ENCODE data around the gene THAP7. TPM values are rescaled to one million over a fixed set of nuclear protein-coding genes. Genes with fewer than 3 reads are reported as not detected.
"Not testable (repeated sequence)": the region's sequence is repeated elsewhere in the genome, so short reads cannot be mapped to it uniquely, and the experiment has no call there.

The THAP7 gene
- total RNA-seq, 1 experiment from 2014 or later: 33.7 TPM

DNA sequence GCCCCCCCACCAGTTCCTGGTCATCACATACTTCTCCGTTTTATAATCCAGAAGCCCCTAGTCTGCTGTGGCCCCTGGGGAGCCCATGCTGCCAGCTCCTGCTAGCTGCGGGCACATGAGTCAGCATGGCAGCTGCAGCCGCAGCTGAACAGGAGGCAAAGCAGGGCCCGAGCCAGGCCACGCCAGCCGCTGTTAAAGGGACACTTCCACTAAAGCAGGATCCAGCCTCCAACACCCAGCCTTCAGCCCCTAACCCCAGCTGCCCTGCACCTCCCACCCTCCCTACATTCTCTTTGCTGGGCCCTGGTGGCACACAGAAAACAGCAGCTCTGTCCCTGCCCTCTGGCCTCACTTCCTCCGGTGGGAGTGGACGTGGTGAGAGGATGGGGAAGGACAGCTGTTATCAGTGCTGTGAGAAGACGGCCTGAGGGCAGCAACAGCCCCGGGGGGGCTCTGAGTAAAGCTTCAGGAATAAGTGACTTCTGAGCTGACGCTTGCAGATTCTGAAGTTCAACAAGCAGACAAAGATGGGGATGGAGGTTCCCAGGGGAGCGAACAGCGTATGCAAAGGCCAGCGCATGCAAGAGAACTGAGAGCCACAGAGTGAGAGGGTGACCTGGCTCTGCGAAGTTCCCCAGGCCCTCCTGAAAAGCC is 43.1 kb upstream of the THAP7 start:
- Histone ChIP-seq H3K4me2 (ENCODE audit: low read depth, low read length, poor library complexity, severe bottlenecking) (peak overlapping the region; percentile 75), H3K4me1 (ENCODE audit: low read length) (peaks cover 27% of the 10 kb centered on the region), H3K27ac (ENCODE audit: low read length) (peak overlapping the region; percentile 78), H3K9ac (ENCODE audit: low read length) (peak overlapping the region; percentile 60), H3K27me3 (ENCODE audit: low read length) (no peaks in the 10 kb centered on the region), H3K4me3 (ENCODE audit: low read length) (peak overlapping the region; percentile 62), H4K20me1 (ENCODE audit: insufficient read depth, low read depth, low read length) (no peaks in the 10 kb centered on the region), H3K9me3 (ENCODE audit: low read length) (no peaks in the 10 kb centered on the region), H2AFZ (ENCODE audit: low read length) (peak overlapping the region; percentile 39; the same call in 1 of the 2 replicates), H3K9me2 (replicated peaks; ENCODE audit: insufficient read depth, low read length) (no peaks in the 10 kb centered on the region), H3K79me2 (ENCODE audit: low read length) (no peaks in the 10 kb centered on the region), H3K36me3 (ENCODE audit: insufficient read depth, low read length) (no peaks in the 10 kb centered on the region)
- DNase-seq: peak; percentile 88

DNA sequence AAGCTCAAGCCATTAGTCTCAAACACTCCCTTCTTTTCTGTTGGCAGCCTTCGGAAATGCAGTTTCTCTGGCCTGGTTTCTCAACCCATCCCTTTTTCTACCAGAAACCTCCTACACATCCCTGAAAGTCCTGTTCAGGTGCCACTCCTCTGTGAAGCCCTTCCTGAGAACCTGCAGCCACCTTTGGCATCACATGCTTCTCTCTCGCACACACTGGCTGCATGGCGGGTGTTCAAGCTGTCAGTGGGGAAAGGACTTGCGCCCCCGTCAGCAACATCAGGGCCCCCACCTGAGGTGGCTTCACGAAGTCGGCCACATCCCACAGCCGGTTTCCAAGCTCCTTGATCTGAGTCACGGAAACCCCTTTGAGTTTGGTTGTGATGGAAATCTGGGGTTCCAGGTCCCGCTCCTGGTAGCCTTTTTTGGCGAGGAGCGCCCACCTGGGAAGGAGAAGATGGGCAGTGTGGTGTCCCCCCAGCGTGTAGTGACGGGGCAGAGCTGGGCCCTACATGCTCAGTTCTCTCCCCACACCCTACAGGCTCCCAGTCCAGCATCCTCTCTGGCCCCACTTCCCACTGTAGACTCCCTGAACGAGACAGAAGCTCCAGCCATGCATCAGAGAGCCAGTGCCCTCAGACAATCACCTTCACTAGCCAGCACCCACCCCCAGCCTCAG is 42.1 kb upstream of the THAP7 start:
- Histone ChIP-seq H4K20me1 (ENCODE audit: insufficient read depth, low read depth, low read length) (no peaks in the 10 kb centered on the region), H3K79me2 (ENCODE audit: low read length) (no peaks in the 10 kb centered on the region), H3K9me3 (ENCODE audit: low read length) (no peaks in the 10 kb centered on the region), H3K27me3 (ENCODE audit: low read length) (no peaks in the 10 kb centered on the region), H3K27ac (ENCODE audit: low read length) (0 out of 2 replicates have a peak overlapping the region, but pooled peaks have one; percentile 78), H3K4me2 (ENCODE audit: low read depth, low read length, poor library complexity, severe bottlenecking) (peak overlapping the region; percentile 75), H3K4me3 (ENCODE audit: low read length) (peak overlapping the region; percentile 62; the same call in 1 of the 2 replicates), H3K9me2 (replicated peaks; ENCODE audit: insufficient read depth, low read length) (no peaks in the 10 kb centered on the region), H3K4me1 (ENCODE audit: low read length) (peaks cover 27% of the 10 kb centered on the region), H3K9ac (ENCODE audit: low read length) (peak overlapping the region; percentile 60), H2AFZ (ENCODE audit: low read length) (no peak overlapping the region), H3K36me3 (ENCODE audit: insufficient read depth, low read length) (no peaks in the 10 kb centered on the region)
- no peak for DNase-seq

DNA sequence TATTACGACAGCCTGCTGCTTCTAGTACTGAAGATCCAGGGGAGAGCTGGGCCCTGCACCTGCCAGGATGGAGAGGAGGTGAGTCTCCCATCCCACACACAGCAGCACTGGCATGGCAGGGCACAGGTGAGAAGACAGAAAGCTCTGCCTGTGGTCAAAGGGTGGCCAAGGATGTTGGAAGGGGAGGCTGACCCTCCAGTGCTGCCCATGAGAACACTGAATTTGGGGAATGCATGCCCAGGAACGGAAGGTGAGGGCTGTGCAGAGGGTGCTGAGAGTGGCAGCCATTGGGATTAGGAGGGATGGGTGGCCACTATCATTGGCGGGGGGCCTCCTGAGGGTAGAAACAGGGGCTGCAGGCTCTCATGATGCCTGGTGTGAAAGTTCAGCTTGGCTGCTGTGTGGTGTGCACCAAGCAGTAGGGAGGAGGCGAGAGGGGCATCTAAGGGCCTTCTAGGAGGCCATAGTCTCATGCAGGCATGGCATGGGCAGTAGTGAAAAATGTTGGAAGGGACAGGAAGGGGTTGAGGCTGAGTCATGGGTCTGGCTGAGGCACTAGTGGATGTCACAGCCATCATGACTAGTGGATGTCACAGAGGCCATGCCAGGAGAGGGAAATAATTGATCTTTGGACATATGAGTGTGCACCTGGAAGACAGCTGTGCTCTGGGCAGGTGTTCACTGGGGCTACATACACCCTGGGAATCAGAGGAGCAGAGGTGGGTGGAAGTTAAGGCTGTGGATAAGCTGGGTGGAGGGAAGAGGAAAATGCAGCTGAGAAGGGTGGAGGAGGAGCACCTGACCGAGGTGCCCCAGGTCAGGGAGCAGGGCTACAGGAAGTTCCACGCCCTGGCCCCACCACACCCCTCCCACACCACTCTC is 41.3 kb upstream of the THAP7 start:
- no peak overlapping the region for H3K27ac ChIP-seq (ENCODE audit: low read length)
- no peaks in the 10 kb centered on the region for H3K79me2 ChIP-seq (ENCODE audit: low read length)
- H2AFZ ChIP-seq (ENCODE audit: low read length): no peak overlapping the region
- H3K9ac ChIP-seq (ENCODE audit: low read length): no peak overlapping the region
- no peaks in the 10 kb centered on the region for H3K9me2 ChIP-seq (replicated peaks; ENCODE audit: insufficient read depth, low read length)
- H3K4me3 ChIP-seq (ENCODE audit: low read length): no peak overlapping the region
- H3K36me3 ChIP-seq (ENCODE audit: insufficient read depth, low read length): no peaks in the 10 kb centered on the region
- no peaks in the 10 kb centered on the region for H3K27me3 ChIP-seq (ENCODE audit: low read length)
- no peak for DNase-seq
- H3K9me3 ChIP-seq (ENCODE audit: low read length): no peaks in the 10 kb centered on the region
- H3K4me2 ChIP-seq (ENCODE audit: low read depth, low read length, poor library complexity, severe bottlenecking): no peak overlapping the region
- no peaks in the 10 kb centered on the region for H4K20me1 ChIP-seq (ENCODE audit: insufficient read depth, low read depth, low read length)
- H3K4me1 ChIP-seq (ENCODE audit: low read length): peaks cover 27% of the 10 kb centered on the region

DNA sequence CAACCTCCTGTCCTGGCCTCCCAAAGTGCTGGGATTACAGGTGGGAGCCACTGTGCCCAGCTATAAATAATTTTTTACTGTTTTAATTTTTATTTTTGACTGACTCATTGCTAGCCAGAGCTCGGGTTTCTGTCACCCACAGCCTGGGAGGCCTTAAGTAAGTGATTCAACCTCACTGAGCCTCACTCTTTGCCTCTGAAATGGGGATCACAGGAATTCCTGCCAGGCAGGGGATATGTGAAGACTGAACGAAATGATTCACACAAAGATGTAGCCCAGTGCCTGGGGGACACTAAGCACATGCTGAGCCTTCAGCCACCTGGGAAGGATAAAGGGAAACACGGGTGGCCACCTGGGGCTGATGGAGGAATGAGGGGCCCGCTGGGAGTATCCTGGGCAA is 40.0 kb upstream of the THAP7 start:
- H3K4me1 ChIP-seq (ENCODE audit: low read length): peaks cover 27% of the 10 kb centered on the region
- no peaks in the 10 kb centered on the region for H3K27me3 ChIP-seq (ENCODE audit: low read length)
- H3K79me2 ChIP-seq (ENCODE audit: low read length): no peaks in the 10 kb centered on the region
- no peaks in the 10 kb centered on the region for H3K9me3 ChIP-seq (ENCODE audit: low read length)
- no peak overlapping the region for H3K27ac ChIP-seq (ENCODE audit: low read length)
- H3K4me3 ChIP-seq (ENCODE audit: low read length): no peak overlapping the region
- no peak for DNase-seq
- H3K36me3 ChIP-seq (ENCODE audit: insufficient read depth, low read length): no peaks in the 10 kb centered on the region
- no peaks in the 10 kb centered on the region for H4K20me1 ChIP-seq (ENCODE audit: insufficient read depth, low read depth, low read length)
- H2AFZ ChIP-seq (ENCODE audit: low read length): no peak overlapping the region
- no peak overlapping the region for H3K4me2 ChIP-seq (ENCODE audit: low read depth, low read length, poor library complexity, severe bottlenecking)
- no peak overlapping the region for H3K9ac ChIP-seq (ENCODE audit: low read length)
- H3K9me2 ChIP-seq (replicated peaks; ENCODE audit: insufficient read depth, low read length): no peaks in the 10 kb centered on the region

DNA sequence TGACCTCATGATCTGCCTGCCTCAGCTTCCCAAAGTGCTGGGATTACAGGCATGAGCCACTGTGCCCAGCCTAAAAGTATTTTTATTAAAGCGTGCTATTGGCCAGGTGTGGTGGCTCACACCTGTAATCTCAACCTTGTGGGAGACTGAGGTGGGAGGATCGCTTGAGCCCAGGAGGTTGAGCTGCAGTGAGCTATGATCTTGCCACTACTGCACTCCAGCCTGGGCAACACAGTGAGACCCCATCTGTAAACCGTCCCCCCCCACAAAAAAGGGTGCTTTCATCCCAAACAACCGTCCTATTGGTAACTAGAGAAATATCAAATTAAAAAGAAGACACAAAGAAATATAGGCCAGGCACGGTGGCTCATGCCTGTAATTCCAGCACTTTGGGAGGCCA is 37.2 kb upstream of the THAP7 start:
- not testable (repeated sequence) for DNase-seq

DNA sequence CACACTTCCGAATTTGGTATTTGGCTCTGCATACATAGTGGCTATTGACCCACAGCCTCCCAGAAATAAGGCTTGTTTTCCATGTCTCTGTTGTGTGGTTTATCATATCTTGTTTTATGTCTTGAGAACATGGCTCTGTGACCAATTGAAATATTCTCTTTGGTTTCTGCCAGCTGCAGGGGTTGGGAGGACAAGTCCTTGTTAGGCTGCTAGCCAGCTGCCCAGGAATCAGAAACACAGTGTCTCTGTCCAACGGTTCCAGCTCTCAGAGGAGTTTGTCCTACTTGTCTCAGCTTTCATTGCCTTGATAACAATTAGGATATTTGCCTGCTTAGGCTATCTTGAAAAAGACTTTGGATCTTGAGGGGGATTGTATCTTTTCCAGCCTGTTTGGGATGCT is 36.5 kb upstream of the THAP7 start:
- H2AFZ ChIP-seq (ENCODE audit: low read length): no peak overlapping the region
- H3K27me3 ChIP-seq (ENCODE audit: low read length): no peaks in the 10 kb centered on the region
- H3K4me3 ChIP-seq (ENCODE audit: low read length): no peak overlapping the region
- H3K9me3 ChIP-seq (ENCODE audit: low read length): no peaks in the 10 kb centered on the region
- DNase-seq: no peak
- H3K27ac ChIP-seq (ENCODE audit: low read length): no peak overlapping the region
- H3K79me2 ChIP-seq (ENCODE audit: low read length): no peaks in the 10 kb centered on the region
- H3K9ac ChIP-seq (ENCODE audit: low read length): no peak overlapping the region
- no peak overlapping the region for H3K4me2 ChIP-seq (ENCODE audit: low read depth, low read length, poor library complexity, severe bottlenecking)
- 0 out of 2 replicates have a peak, but pooled peaks cover under 1% of the 10 kb centered on the region for H3K4me1 ChIP-seq (ENCODE audit: low read length)
- no peaks in the 10 kb centered on the region for H4K20me1 ChIP-seq (ENCODE audit: insufficient read depth, low read depth, low read length)
- H3K36me3 ChIP-seq (ENCODE audit: insufficient read depth, low read length): no peaks in the 10 kb centered on the region
- no peaks in the 10 kb centered on the region for H3K9me2 ChIP-seq (replicated peaks; ENCODE audit: insufficient read depth, low read length)

More for the DNA sequence above, 37.2 kb upstream of the THAP7 start:
- H3K4me2 ChIP-seq (ENCODE audit: low read depth, low read length, poor library complexity, severe bottlenecking); H3K4me1 ChIP-seq (ENCODE audit: low read length); H3K27ac ChIP-seq (ENCODE audit: low read length); H3K4me3 ChIP-seq (ENCODE audit: low read length); H3K27me3 ChIP-seq (ENCODE audit: low read length); H3K9me2 ChIP-seq (replicated peaks; ENCODE audit: insufficient read depth, low read length); H2AFZ ChIP-seq (ENCODE audit: low read length); H3K36me3 ChIP-seq (ENCODE audit: insufficient read depth, low read length); H3K9ac ChIP-seq (ENCODE audit: low read length); H4K20me1 ChIP-seq (ENCODE audit: insufficient read depth, low read depth, low read length); H3K9me3 ChIP-seq (ENCODE audit: low read length); H3K79me2 ChIP-seq (ENCODE audit: low read length): not testable (repeated sequence)

DNA sequence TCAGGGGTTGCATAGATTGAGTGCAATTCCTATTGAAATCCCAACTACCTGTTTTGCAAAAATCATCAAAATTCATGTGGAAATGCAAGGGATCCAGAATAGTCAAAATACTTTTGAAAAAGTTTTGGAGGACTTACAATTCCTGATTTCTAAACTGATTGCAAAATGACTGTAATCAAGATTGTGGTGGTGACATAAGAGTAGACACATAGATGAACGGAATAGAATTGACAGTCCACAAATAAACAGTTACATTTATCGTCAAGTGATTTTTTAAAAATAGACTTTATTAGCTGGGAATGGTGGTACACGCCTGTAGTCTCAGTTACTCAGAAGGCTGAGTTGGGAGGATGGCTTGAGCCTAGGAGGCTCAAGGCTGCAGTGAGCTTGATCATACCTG is 33.1 kb upstream of the THAP7 start:
- no peak overlapping the region for H3K4me2 ChIP-seq (ENCODE audit: low read depth, low read length, poor library complexity, severe bottlenecking)
- H3K4me1 ChIP-seq (ENCODE audit: low read length): no peaks in the 10 kb centered on the region
- H3K9me3 ChIP-seq (ENCODE audit: low read length): no peaks in the 10 kb centered on the region
- no peaks in the 10 kb centered on the region for H3K79me2 ChIP-seq (ENCODE audit: low read length)
- no peak overlapping the region for H3K4me3 ChIP-seq (ENCODE audit: low read length)
- H3K9ac ChIP-seq (ENCODE audit: low read length): no peak overlapping the region
- no peaks in the 10 kb centered on the region for H4K20me1 ChIP-seq (ENCODE audit: insufficient read depth, low read depth, low read length)
- no peak overlapping the region for H2AFZ ChIP-seq (ENCODE audit: low read length)
- no peaks in the 10 kb centered on the region for H3K27me3 ChIP-seq (ENCODE audit: low read length)
- no peak overlapping the region for H3K27ac ChIP-seq (ENCODE audit: low read length)
- no peaks in the 10 kb centered on the region for H3K36me3 ChIP-seq (ENCODE audit: insufficient read depth, low read length)
- no peak for DNase-seq
- no peaks in the 10 kb centered on the region for H3K9me2 ChIP-seq (replicated peaks; ENCODE audit: insufficient read depth, low read length)

DNA sequence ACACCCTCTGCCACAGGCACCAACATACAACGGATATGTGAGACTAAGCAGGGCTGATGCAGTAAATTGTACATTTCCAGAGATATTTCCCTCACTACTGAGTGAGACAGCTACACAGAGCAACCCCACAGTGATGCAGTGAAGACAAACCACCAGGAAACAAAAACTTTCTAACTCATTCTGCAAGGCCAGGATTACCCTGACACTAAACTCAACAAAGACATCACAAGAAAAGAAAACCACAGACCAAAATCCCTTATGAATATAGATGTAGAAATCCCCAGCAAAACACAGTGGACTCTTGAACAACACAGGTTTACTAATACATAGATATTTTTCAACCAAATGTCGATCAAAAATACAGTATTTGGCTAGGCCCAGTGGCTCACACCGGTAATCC is 32.0 kb upstream of the THAP7 start:
- Histone ChIP-seq H3K4me1 (ENCODE audit: low read length) (no peaks in the 10 kb centered on the region), H2AFZ (ENCODE audit: low read length) (no peak overlapping the region), H4K20me1 (ENCODE audit: insufficient read depth, low read depth, low read length) (no peaks in the 10 kb centered on the region), H3K36me3 (ENCODE audit: insufficient read depth, low read length) (no peaks in the 10 kb centered on the region), H3K9me2 (replicated peaks; ENCODE audit: insufficient read depth, low read length) (no peaks in the 10 kb centered on the region), H3K4me2 (ENCODE audit: low read depth, low read length, poor library complexity, severe bottlenecking) (no peak overlapping the region), H3K9ac (ENCODE audit: low read length) (no peak overlapping the region), H3K9me3 (ENCODE audit: low read length) (no peaks in the 10 kb centered on the region), H3K27ac (ENCODE audit: low read length) (no peak overlapping the region), H3K4me3 (ENCODE audit: low read length) (no peak overlapping the region), H3K79me2 (ENCODE audit: low read length) (no peaks in the 10 kb centered on the region), H3K27me3 (ENCODE audit: low read length) (no peaks in the 10 kb centered on the region)
- DNase-seq: no peak

Measured in Karpas-422 (cell line).